Stimulated activated effector memory CD8-positive, alpha-beta T cell treated with anti-CD3 and anti-CD28 coated beads, Interleukin-12 subunit alpha, Interleukin-12 subunit beta, amount 100 ng/mL, for 72 hours (primary cell): ENCODE measurements around the gene PDZRN3.

Experiments
- ATAC-seq: fragments of 150-1000 bp; cut with Tn5 transposase; 2 replicates; pipeline ENCODE4 v1.10.0; 2021
- DNase-seq, 2 donors: peaks; one replicate each; pipeline ENCODE4 v3.0.0; 2021 to 2022; ENCODE audit warnings: low spot score in 2 of 2
- H3K27ac Mint-ChIP-seq: one replicate; pipeline ENCODE4 v1.8.0; 2022; ENCODE audit warnings: mild to moderate bottlenecking, mixed read lengths
- H3K36me3 Mint-ChIP-seq: one replicate; pipeline ENCODE4 v1.8.0; 2022; ENCODE audit warnings: mild to moderate bottlenecking, mixed read lengths
- H3K4me1 Mint-ChIP-seq: one replicate; pipeline ENCODE4 v1.8.0; 2022; ENCODE audit warnings: mixed read lengths
- H3K4me3 Mint-ChIP-seq: one replicate; pipeline ENCODE4 v1.8.0; 2022; ENCODE audit warnings: mild to moderate bottlenecking, mixed read lengths
- H3K9me3 Mint-ChIP-seq: one replicate; pipeline ENCODE4 v1.8.0; 2022; ENCODE audit warnings: mixed read lengths

PDZRN3 gene

DNA sequence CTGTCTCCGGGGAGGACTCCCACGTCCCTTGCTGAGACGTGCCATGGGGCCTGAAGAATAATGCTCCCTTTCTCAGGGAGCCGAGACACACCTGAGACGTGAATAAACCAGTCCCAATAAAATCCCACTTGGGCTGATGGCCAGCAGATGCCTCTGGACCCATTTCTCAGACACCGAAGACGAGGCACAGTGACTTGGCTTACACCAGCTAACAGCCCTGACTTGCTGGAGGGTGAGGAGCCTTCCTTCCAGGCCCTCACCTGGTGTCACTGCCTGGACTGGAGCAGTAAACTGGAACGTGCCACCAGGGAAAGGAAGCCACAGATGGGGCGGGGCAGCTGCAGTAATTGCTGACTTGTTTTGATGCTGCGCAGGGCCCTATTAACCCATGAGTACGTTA is 189.7 kb downstream of the PDZRN3 start:
- no peak overlapping the region for H3K4me3 Mint-ChIP-seq
- H3K4me1 Mint-ChIP-seq: no peaks in the 10 kb centered on the region
- H3K27ac Mint-ChIP-seq: no peak overlapping the region
- DNase-seq (no peak), ATAC-seq (no peak)
- no peaks in the 10 kb centered on the region for H3K9me3 Mint-ChIP-seq
- H3K36me3 Mint-ChIP-seq: no peaks in the 10 kb centered on the region

DNA sequence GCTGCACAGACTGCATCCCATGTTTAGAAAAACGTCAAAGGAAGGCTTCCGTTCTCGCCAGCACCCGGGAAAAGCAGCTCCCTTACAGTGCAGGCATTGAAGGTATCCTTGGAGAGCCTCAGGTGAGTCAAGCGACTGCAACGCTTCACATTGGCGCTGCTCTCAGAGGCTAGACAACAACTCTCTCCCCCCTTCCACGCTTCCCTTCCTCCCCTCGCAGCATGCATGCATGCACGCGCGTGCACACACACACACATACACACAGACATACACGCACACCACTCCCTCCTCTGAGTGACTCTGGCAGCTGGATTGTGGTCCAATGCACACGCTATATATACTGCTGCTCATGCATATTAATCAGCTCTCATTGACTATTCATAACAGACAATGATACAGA is 191.1 kb downstream of the PDZRN3 start:
- ATAC-seq: no peak
- no peak overlapping the region for H3K27ac Mint-ChIP-seq
- no peak overlapping the region for H3K4me3 Mint-ChIP-seq
- no peak for DNase-seq
- no peaks in the 10 kb centered on the region for H3K4me1 Mint-ChIP-seq
- no peaks in the 10 kb centered on the region for H3K36me3 Mint-ChIP-seq
- H3K9me3 Mint-ChIP-seq: no peaks in the 10 kb centered on the region

DNA sequence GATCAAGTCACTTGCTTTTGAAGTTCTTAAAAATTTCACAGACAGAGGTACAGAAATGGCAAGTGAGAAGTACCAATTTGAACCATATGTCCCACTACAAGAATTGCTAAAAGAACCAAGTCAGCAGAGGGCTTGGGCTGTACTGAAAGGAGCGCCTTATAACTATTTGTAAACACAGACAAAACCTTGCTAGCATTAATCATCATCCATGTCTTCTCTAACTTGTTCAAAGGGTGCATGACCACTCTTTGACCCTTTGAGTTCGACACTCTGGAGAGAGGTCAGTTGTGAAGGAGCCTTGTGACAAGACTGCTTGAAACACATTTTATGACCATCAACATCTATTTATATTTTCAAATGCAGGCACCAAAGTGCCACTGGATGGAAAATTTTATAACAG is 191.7 kb downstream of the PDZRN3 start:
- ATAC-seq (no peak), DNase-seq (no peak)
- no peak overlapping the region for H3K4me3 Mint-ChIP-seq
- no peaks in the 10 kb centered on the region for H3K9me3 Mint-ChIP-seq
- H3K36me3 Mint-ChIP-seq: no peaks in the 10 kb centered on the region
- H3K27ac Mint-ChIP-seq: no peak overlapping the region
- no peaks in the 10 kb centered on the region for H3K4me1 Mint-ChIP-seq

DNA sequence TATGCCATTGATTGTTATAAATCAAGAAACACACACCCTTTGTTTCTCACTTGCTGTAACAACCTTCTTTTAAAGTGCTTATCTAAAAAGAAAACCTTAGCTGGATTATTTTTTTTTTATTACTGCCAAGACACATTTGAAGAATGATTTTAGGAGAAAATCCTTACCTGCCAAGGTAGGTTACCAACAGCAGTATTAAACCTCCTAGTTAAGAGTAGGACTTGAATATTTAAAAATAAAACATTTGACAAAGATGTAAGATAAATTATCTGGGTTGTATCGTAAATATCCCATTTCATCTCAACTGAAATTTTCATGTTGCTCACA is 192.1 kb downstream of the PDZRN3 start:
- Mint-ChIP-seq H3K27ac (no peak overlapping the region), H3K9me3 (no peaks in the 10 kb centered on the region)
- no peak for ATAC-seq

DNA sequence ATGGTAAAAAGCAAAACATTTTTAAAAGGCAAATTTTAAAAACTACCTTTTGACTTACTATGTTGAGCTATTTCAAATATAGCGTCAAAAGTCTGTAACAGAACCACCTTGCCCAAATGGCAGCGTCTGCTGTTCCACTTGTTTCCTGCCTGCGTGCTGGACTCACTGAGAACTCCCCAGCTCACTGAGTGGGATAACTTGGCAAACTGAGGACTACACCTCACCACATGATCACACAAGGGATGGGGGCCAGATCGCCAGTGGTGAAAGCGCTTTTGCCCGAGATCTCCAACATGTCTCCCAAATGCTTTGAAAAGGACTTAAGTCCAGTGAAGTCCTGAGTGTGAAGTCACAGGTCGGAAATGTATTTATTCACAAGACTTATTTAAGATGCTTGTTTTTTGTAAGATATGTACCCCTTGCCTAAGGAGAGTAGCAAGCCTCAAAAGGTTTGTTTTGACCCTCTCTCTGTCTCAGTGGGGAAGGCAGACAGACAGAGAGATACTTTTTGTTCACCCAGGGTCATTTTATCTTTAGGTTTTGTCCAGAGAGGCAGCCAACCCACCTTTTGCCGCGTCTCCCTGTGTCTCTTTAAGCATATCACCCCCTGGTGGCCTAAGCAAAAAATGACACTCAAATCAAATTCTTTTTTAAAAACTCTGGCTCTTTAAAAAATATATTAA is 192.6 kb downstream of the PDZRN3 start:
- ATAC-seq (no peak), DNase-seq (no peak)
- H3K9me3 Mint-ChIP-seq: no peaks in the 10 kb centered on the region
- H3K4me1 Mint-ChIP-seq: no peaks in the 10 kb centered on the region
- no peak overlapping the region for H3K4me3 Mint-ChIP-seq
- H3K36me3 Mint-ChIP-seq: no peaks in the 10 kb centered on the region
- H3K27ac Mint-ChIP-seq: no peak overlapping the region

More for the DNA sequence above, 192.1 kb downstream of the PDZRN3 start:
- Mint-ChIP-seq H3K36me3 (no peaks in the 10 kb centered on the region), H3K4me3 (no peak overlapping the region), H3K4me1 (no peaks in the 10 kb centered on the region)
- no peak for DNase-seq

DNA sequence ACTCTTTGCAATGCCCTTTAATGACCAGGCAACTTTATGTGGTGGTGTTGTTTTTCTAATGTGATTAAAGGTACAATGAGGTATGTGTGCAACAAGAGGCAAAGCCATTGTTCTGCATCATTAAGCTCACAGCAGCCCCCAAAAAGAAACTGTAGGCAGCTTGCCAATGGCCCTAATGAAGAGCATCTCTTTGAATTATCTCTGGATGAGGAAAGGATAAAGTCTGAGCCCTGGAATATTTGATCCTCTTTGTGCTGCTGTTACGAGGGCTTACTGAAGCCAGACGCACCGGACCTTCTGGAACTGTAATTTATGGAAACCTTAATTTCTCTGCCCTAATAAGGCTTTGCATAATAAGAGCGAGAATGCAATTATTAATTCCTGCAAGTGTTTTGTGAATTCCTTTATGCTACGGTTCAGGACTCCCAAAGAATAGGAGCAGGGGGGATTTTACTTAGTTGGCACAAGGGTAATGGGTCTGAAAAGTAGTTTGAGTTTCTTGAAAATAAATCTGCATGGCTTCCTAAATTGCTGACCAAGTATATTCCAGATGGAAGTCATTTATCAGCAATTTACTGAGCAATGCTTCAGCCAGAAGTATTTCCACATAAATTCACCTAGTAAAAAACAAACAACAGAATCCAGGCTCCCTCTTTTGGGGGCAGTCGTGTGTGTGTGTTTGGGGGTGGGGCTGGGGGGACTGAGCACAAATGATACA is 193.4 kb downstream of the PDZRN3 start:
- no peak for DNase-seq
- no peak for ATAC-seq
- Mint-ChIP-seq H3K4me1 (no peaks in the 10 kb centered on the region), H3K9me3 (no peaks in the 10 kb centered on the region), H3K27ac (no peak overlapping the region), H3K36me3 (no peaks in the 10 kb centered on the region), H3K4me3 (no peak overlapping the region)

DNA sequence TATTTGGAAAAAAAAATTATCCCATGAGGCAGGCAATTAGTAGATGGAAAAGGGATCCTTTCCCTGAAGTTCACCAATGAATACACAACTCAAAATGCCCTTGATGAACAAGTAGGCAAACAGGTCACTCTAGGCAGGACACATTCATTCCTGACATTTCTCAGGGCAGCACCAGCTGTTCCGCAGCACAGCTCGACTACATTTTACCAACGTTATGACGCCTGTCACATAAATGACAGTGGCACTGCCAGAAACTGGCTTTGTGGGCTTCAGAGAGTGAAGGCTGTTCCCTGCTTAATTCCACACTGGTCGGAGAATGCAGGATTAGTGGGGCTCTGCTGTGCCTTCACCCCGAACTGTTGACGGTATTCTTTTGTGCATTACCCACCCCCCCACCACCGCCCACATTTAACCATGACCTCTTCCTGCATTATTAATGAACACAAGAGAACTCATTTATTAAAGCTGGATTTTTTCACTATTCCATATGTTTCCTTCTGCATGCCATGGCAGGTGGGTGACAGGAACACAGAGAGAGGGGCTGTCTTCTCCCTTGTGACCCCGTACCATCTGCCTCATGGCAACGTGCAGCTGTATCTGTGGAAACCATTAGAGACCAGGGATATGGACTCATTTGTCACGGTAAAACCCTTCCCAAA is 197.6 kb downstream of the PDZRN3 start:
- H3K9me3 Mint-ChIP-seq: no peaks in the 10 kb centered on the region
- DNase-seq (no peak), ATAC-seq (no peak)
- H3K27ac Mint-ChIP-seq: no peak overlapping the region
- H3K4me1 Mint-ChIP-seq: no peaks in the 10 kb centered on the region
- H3K4me3 Mint-ChIP-seq: no peak overlapping the region
- no peaks in the 10 kb centered on the region for H3K36me3 Mint-ChIP-seq

DNA sequence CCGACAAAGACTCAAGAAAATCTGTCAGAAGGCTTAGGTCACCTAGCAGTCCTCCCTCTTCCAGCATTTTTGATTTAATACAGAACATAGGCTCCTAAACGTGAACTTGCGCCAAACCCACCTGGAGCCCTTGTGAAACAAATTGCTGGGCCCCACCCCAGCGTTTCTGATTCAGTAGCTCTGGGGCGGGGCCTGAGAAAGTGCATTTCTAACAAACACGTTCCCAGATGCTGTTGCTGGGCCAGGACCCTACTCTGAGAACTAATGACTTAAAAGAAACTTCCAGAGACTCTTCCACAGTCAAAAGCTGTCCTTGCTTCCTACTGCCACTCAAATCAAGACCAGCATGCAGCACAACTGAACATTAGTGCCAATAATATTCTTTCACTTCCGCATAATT is 198.1 kb downstream of the PDZRN3 start:
- Mint-ChIP-seq H3K27ac (no peak overlapping the region), H3K4me3 (no peak overlapping the region), H3K4me1 (no peaks in the 10 kb centered on the region), H3K9me3 (no peaks in the 10 kb centered on the region), H3K36me3 (no peaks in the 10 kb centered on the region)
- ATAC-seq (no peak), DNase-seq (no peak)

DNA sequence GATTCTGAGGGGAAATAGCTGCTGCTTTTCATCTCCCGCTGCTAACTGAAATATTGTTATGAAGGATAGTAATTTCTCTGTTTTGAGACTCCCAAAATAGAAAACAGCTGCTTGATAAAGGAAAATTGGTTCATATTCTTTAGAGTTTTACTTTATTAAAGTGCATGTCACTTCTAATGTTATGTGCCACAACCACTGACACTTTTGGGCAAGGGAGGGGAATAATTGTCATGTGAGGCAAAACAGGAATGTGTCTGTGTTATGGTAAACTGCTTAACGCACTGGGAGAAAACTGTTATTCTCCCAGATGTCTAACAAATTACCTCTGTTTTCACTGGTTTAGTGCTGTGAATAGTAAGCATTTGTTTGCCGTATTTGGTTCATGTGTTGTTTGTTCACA is 201.6 kb downstream of the PDZRN3 start:
- no peaks in the 10 kb centered on the region for H3K36me3 Mint-ChIP-seq
- ATAC-seq (no peak), DNase-seq (no peak)
- H3K4me1 Mint-ChIP-seq: no peaks in the 10 kb centered on the region
- no peak overlapping the region for H3K4me3 Mint-ChIP-seq
- no peaks in the 10 kb centered on the region for H3K9me3 Mint-ChIP-seq
- no peak overlapping the region for H3K27ac Mint-ChIP-seq

DNA sequence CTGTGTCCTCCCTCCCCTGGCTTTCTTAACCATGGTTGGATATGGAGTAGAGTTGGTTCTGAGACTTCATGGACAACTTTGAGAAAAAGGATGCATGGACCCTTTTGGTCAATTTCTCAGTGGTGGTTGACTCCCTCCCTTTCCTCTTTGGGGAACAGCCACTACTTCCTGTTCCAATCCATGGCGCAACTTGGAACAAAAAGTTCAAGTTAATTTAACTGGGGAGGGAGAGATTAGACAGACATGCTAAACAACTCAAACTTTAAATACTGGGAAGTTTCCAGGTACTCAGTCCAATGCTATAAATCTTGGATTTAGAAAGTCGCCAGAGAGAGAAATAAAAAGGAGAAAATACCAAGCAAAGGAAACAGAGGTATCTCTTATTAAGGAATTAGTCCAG is 202.2 kb downstream of the PDZRN3 start:
- no peaks in the 10 kb centered on the region for H3K36me3 Mint-ChIP-seq
- H3K27ac Mint-ChIP-seq: no peak overlapping the region
- H3K4me1 Mint-ChIP-seq: no peaks in the 10 kb centered on the region
- no peak overlapping the region for H3K4me3 Mint-ChIP-seq
- no peak for DNase-seq
- H3K9me3 Mint-ChIP-seq: no peaks in the 10 kb centered on the region
- ATAC-seq: no peak

DNA sequence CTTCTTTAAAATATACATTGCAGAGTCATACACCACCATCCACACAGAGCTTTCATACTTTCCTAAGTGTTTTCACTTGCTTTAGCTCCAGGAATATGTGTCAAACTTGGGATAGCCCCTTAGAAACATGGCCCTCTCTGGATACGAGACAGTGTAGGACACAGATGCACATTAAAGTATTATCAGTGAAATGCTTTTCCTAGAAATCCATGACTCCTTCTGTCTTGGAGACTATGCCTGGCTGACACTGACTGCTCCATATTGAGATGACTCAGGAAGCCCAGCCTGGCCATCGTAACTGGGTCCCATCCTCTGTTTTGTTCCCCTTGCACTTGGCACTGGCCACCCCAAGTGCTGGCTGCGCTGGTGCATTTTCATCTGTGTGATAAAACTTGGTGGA is 204.8 kb downstream of the PDZRN3 start:
- H3K4me1 Mint-ChIP-seq: no peaks in the 10 kb centered on the region
- no peak overlapping the region for H3K4me3 Mint-ChIP-seq
- no peak for DNase-seq
- no peak overlapping the region for H3K27ac Mint-ChIP-seq
- H3K36me3 Mint-ChIP-seq: no peaks in the 10 kb centered on the region
- H3K9me3 Mint-ChIP-seq: no peaks in the 10 kb centered on the region
- no peak for ATAC-seq

DNA sequence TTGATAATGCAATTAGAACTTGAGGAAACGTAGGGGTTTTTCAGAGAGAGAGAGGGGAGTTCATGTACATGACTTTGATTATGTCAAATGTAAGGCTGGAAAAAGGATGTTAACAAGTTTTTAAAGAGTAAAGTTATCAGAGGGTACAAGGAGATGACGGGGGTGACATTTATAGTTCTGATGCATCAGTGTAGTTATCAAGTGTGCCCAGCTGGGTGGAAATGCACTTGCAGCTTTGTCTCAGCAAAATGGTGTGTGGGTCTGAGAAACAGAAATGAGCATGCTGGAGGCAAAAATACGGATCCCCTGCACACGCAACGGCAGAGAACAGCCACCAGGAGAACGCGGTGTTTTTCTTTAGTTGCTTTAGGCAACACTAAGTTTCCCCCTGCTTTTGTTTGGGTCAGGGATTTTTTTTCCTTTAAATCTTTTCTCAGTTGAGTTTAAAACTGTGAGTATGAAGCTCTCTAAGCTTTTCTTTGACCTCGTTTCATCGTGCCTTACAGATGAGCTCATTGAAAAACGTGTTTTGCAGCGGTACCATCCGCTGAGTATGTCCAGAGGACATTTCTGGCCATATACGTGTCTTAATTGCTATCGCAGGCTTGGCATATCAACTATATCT is 205.4 kb downstream of the PDZRN3 start:
- no peak for ATAC-seq
- Mint-ChIP-seq H3K4me1 (no peaks in the 10 kb centered on the region), H3K9me3 (no peaks in the 10 kb centered on the region), H3K27ac (no peak overlapping the region), H3K36me3 (no peaks in the 10 kb centered on the region), H3K4me3 (no peak overlapping the region)
- no peak for DNase-seq

DNA sequence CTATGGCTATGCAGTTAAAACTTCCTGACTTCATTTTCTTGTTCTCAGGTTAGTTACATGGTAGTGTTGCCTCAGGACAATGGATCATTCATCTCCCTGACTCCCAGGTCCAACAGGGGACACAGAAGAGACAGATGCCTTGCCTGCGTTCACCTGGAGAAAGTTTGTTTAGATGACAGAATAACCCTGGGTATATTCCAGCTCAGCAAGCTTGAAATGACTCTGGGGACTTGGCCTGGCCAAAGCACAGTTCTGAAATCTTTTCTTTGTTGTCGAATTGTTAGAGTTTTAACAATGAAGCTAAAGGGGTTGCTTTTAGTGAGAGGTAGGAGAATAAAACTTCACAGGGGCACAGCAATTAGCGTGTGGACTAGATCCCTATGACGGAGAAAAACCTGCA is 206.1 kb downstream of the PDZRN3 start:
- DNase-seq: no peak
- no peaks in the 10 kb centered on the region for H3K9me3 Mint-ChIP-seq
- no peaks in the 10 kb centered on the region for H3K4me1 Mint-ChIP-seq
- no peak overlapping the region for H3K27ac Mint-ChIP-seq
- ATAC-seq: no peak
- no peaks in the 10 kb centered on the region for H3K36me3 Mint-ChIP-seq
- no peak overlapping the region for H3K4me3 Mint-ChIP-seq

DNA sequence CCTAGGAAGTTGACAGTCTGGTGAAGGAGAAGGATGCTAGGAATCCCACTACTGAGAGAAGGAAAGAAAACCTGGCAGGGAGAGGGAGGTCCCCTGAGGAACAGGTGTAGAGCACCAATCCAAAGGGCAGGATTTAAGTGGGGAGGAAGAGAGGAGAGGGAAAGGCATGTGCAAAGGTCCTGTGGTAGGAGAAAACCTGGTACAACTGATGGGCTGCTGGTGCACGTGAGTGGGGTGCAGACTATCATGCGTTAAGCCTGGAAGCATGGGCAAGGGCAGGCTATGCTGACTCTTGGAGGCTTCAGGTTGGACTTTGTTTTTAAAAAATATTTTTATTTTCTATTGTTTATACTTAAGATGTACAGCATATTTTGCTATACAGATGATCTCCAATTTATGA is 209.6 kb downstream of the PDZRN3 start:
- no peak for DNase-seq
- Mint-ChIP-seq H3K4me3 (no peak overlapping the region), H3K4me1 (no peaks in the 10 kb centered on the region), H3K9me3 (no peaks in the 10 kb centered on the region), H3K27ac (no peak overlapping the region), H3K36me3 (no peaks in the 10 kb centered on the region)
- no peak for ATAC-seq

DNA sequence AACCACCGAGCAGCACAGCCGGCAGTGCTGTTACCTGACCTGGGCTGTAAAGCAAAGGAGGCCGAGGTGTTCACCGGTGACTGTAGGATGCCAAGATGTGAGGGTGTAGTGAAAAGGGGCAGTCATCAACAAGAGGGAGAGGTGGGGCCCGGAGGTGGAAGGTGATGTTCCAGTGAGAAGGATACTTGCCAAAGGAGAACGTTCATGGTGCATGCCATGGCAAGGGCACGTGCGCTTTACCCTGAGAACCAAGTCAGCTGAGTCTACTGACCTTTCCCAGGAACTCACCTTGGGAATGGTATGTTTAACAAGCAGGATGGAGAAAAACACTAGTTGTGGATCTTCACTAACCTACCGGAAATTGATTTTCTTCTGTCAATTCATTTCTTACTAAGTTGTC is 211.1 kb downstream of the PDZRN3 start:
- DNase-seq: no peak
- Mint-ChIP-seq H3K27ac (no peak overlapping the region), H3K36me3 (no peaks in the 10 kb centered on the region), H3K4me3 (no peak overlapping the region), H3K9me3 (no peaks in the 10 kb centered on the region), H3K4me1 (no peaks in the 10 kb centered on the region)
- no peak for ATAC-seq

DNA sequence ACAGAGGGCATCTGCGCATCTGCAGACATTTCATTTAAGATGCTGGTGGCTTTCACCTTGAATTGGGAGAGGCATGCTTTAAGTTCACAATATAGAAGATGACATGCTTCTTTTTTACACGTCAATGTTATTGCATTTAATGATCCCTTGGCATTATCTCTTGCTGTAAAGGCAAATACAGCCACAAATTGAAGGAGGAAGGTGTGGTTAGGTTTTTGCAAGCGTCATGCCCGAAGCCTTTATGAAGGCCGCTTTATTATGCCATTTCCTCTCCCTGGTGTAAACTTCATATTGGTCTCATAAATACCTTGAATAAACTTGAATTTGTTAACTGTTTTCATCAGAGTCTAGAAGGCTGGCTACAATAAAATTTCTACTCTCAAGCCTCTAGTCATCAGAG is 212.7 kb downstream of the PDZRN3 start:
- no peaks in the 10 kb centered on the region for H3K4me1 Mint-ChIP-seq
- no peak overlapping the region for H3K27ac Mint-ChIP-seq
- no peak overlapping the region for H3K4me3 Mint-ChIP-seq
- H3K9me3 Mint-ChIP-seq: no peaks in the 10 kb centered on the region
- no peak for DNase-seq
- no peaks in the 10 kb centered on the region for H3K36me3 Mint-ChIP-seq
- no peak for ATAC-seq
